SK-N-SH (cell line): ENCODE data around the gene SIRPB1. TPM values are rescaled to one million over a fixed set of nuclear protein-coding genes. Genes with fewer than 3 reads are reported as not detected.

Experiments used
- CTCF ChIA-PET: fragments of 300-600, 350-600 bp; formaldehyde crosslinking; extraction: SDS; loops from one replicate; lab custom pipeline; 2021; lab: Yijun Ruan, JAX
- POLR2A ChIA-PET: fragments of 350-600 bp; sonication (Branson Sonifier 250); formaldehyde crosslinking; extraction: SDS; loops from one replicate; lab custom pipeline; 2020; ENCODE audit warnings: antibody characterized with exemption, inconsistent platforms; lab: Yijun Ruan, JAX
- DNase-seq: peaks from one replicate; pipeline ENCODE4 v3.0.0; 2012
- H2AFZ ChIP-seq: fragments of 200-600 bp; sonication (generic); 2 replicates; pipeline ENCODE4 v1.8.1; 2016; ENCODE audit warnings: antibody characterized with exemption, mild to moderate bottlenecking, low read depth
- H3F3A ChIP-seq: fragments of 200-600 bp; sonication (generic); replicated peaks from 2 replicates; pipeline ENCODE3; 2016; ENCODE audit warnings: antibody characterized with exemption, mild to moderate bottlenecking; ENCODE audit not compliant: insufficient read depth
- H3K27ac ChIP-seq, 2 experiments: fragments of 200-500 bp in 1 of 2; fragments of 200-600 bp in 1 of 2; sonication (Bioruptor generic) in 1 of 2; sonication (generic), shearing (Covaris generic) in 1 of 2; 2 replicates each; pipeline versions ENCODE4 v1.5.1 to v1.6.1; 2014 to 2016; ENCODE audit warnings: low read depth in 2 of 2, inconsistent platforms in 1 of 2, low read length in 1 of 2, mild to moderate bottlenecking in 1 of 2, mixed read lengths in 1 of 2
- H3K27me3 ChIP-seq: fragments of 200-600 bp; sonication (generic), shearing (Covaris generic); 2 replicates; pipeline ENCODE4 v1.6.1; 2016; ENCODE audit warnings: mixed run types; ENCODE audit not compliant: insufficient read depth
- H3K36me3 ChIP-seq, 2 experiments: fragments of 200-500 bp in 1 of 2; fragments of 200-600 bp in 1 of 2; sonication (Bioruptor generic) in 1 of 2; sonication (generic) in 1 of 2; replicated peaks in 1 of 2; 2 replicates each; pipeline versions ENCODE3 to v1.5.1; 2014 to 2016; ENCODE audit warnings: low read length in 1 of 2, mild to moderate bottlenecking in 1 of 2; ENCODE audit not compliant: insufficient read depth in 2 of 2, control insufficient read depth in 1 of 2
- H3K4me1 ChIP-seq, 2 experiments: fragments of 200-500 bp in 1 of 2; fragments of 200-600 bp in 1 of 2; sonication (Bioruptor generic) in 1 of 2; sonication (generic), shearing (Covaris generic) in 1 of 2; 2 replicates each; pipeline versions ENCODE4 v1.5.1 to v1.6.1; 2014 to 2016; ENCODE audit warnings: low read depth in 1 of 2, low read length in 1 of 2, mixed run types in 1 of 2; ENCODE audit not compliant: insufficient read depth in 2 of 2, control insufficient read depth in 1 of 2
- H3K4me2 ChIP-seq: fragments of 200-600 bp; sonication (generic), shearing (Covaris generic); 2 replicates; pipeline ENCODE4 v1.6.1; 2017; ENCODE audit warnings: mixed run types
- H3K4me3 ChIP-seq, 2 experiments: fragments of 200-500 bp in 1 of 2; fragments of 200-600 bp in 1 of 2; sonication (Bioruptor generic) in 1 of 2; sonication (generic), shearing (Covaris generic) in 1 of 2; 2 replicates each; pipeline versions ENCODE4 v1.5.1 to v1.8.1; 2014 to 2016; ENCODE audit warnings: low read depth in 2 of 2, inconsistent platforms in 1 of 2, low read length in 1 of 2, mild to moderate bottlenecking in 1 of 2, mixed read lengths in 1 of 2, moderate library complexity in 1 of 2
- H3K79me2 ChIP-seq: fragments of 200-600 bp; sonication (generic); 2 replicates; pipeline ENCODE4 v1.8.1; 2017; ENCODE audit warnings: mild to moderate bottlenecking; ENCODE audit not compliant: insufficient read depth
- H3K9ac ChIP-seq: fragments of 200-600 bp; sonication (generic); 2 replicates; pipeline ENCODE4 v1.6.1; 2017; ENCODE audit warnings: mixed run types
- H3K9me2 ChIP-seq: fragments of 200-600 bp; sonication (generic); 2 replicates; pipeline ENCODE4 v1.6.1; 2017; ENCODE audit warnings: mixed run types
- H3K9me3 ChIP-seq: fragments of 200-600 bp; sonication (generic); 2 replicates; pipeline ENCODE4 v1.6.1; 2017; ENCODE audit warnings: mixed run types, mild to moderate bottlenecking, moderate library complexity
- H4K20me1 ChIP-seq: fragments of 200-600 bp; sonication (generic); 2 replicates; pipeline ENCODE4 v1.6.1; 2017; ENCODE audit warnings: mild to moderate bottlenecking, mixed run types; ENCODE audit not compliant: insufficient read depth
- CHD2 ChIP-seq: fragments of 150-350 bp; IDR thresholded peaks from 2 replicates; pipeline ENCODE4 v1.6.1; 2018; ENCODE audit warnings: low read length; ENCODE audit not compliant: partially characterized antibody
- EP300 ChIP-seq, 2 experiments: IDR thresholded peaks; 2 replicates each; pipeline versions ENCODE4 v1.4.0 to v1.6.1; 2012; ENCODE audit warnings: borderline replicate concordance in 1 of 2, low read depth in 1 of 2, low read length in 1 of 2
- FOXM1 ChIP-seq: IDR thresholded peaks from 2 replicates; pipeline ENCODE4 v1.4.0; 2012; ENCODE audit warnings: low read depth, mild to moderate bottlenecking
- MEF2A ChIP-seq: IDR thresholded peaks from 2 replicates; pipeline ENCODE4 v1.4.0; 2012; ENCODE audit warnings: low read depth, borderline replicate concordance
- MXI1 ChIP-seq: IDR thresholded peaks from 2 replicates; pipeline ENCODE4 v1.6.1; 2012; ENCODE audit warnings: mild to moderate bottlenecking, low read depth, low read length, improper control_type of control experiment
- NFIC ChIP-seq: IDR thresholded peaks from 2 replicates; pipeline ENCODE4 v1.4.0; 2012; ENCODE audit warnings: borderline replicate concordance
- NRF1 ChIP-seq: IDR thresholded peaks from 2 replicates; pipeline ENCODE4 v1.6.1; 2012; ENCODE audit warnings: low read depth, mild to moderate bottlenecking, low read length
- RAD21 ChIP-seq: IDR thresholded peaks from 2 replicates; pipeline ENCODE4 v1.6.1; 2012; ENCODE audit warnings: mild to moderate bottlenecking, low read length
- RXRA ChIP-seq: IDR thresholded peaks from 2 replicates; pipeline ENCODE4 v1.4.0; 2012; ENCODE audit warnings: low read depth, mild to moderate bottlenecking, borderline replicate concordance
- SIN3A ChIP-seq: IDR thresholded peaks from 2 replicates; pipeline ENCODE4 v1.6.1; 2012; ENCODE audit warnings: low read depth, mild to moderate bottlenecking, low read length, moderate library complexity, borderline replicate concordance
- SMC3 ChIP-seq: IDR thresholded peaks from 2 replicates; pipeline ENCODE4 v1.6.1; 2012; ENCODE audit warnings: low read depth, low read length, improper control_type of control experiment
- TCF12 ChIP-seq: IDR thresholded peaks from 2 replicates; pipeline ENCODE4 v1.4.0; 2012
- TEAD4 ChIP-seq: IDR thresholded peaks from 2 replicates; pipeline ENCODE4 v1.4.0; 2012; ENCODE audit warnings: mild to moderate bottlenecking, borderline replicate concordance; ENCODE audit not compliant: insufficient read depth
- WGBS: methylation state at CpG from one replicate; pipeline ENCODE4 v1.1.6; 2017; ENCODE audit warnings: low lambda C conversion rate; 5-methylcytosine and 5-hydroxymethylcytosine counted together
- polyA plus RNA-seq, 3 experiments: library from polyadenylated mRNA; depleted of rRNA; stranded (reverse); fragments of >200 nt; gene quantifications; 2 replicates each; pipeline ENCODE4 v1.2.3, GENCODE V29; 2012
- TF ChIP-seq, protein P1 (sequence below): IDR thresholded peaks from 2 replicates; pipeline ENCODE4; 2012
- TF ChIP-seq, protein P2 (sequence below): IDR thresholded peaks from 2 replicates; pipeline ENCODE4 v1.4.0; 2012; ENCODE audit warnings: low read depth, borderline replicate concordance
- TF ChIP-seq, protein P3 (sequence below): fragments of 200-600 bp; sonication (generic); IDR thresholded peaks from 2 replicates; pipeline ENCODE4 v1.6.1; 2017; ENCODE audit warnings: antibody characterized with exemption, mild to moderate bottlenecking, moderate library complexity
- TF ChIP-seq, protein P4 (sequence below): fragments of 150-350 bp; IDR thresholded peaks from 2 replicates; pipeline ENCODE4 v1.6.1; 2017; ENCODE audit warnings: antibody characterized with exemption, low read length, low read depth, borderline replicate concordance

The SIRPB1 gene
- polyA plus RNA-seq, 1 of the 3 experiments (the other 2 are of a cell fraction) = 0.53 TPM

DNA sequence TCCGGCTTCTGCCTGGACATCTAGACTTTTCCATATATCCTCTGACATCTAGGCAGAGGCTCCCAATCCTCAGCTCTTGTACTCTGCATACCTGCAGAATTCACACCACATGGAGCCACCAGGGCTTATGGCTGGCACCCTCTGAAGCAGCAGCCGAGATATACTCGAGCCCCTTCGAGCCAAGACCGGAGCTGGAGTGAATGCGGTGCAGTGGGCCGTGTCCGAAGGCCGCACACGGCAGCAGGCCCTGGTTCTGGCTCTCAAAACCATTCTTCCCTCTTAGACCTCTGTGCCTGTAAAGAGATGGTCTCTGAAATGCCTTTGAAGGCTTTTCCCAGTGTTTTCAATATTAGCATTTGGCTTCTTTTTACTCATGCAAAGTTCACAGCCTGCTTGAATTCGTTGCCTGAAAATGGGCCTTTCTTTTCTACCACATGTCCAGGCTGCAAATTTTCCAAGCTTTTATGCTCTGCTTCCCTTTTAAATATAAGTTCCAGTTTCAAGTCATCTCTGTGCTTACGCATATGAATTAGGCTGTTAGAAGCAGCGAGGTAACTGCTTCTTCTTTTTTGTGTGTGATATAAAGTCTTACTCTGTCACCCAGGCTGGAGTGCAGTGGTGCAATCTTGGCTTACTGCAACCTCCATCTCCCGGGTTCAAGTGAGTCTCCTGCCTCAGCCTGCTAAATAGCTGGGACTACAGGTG lies 3.8 kb upstream of the SIRPB1 start (continued):
- TF ChIP-seq, protein P1, sequence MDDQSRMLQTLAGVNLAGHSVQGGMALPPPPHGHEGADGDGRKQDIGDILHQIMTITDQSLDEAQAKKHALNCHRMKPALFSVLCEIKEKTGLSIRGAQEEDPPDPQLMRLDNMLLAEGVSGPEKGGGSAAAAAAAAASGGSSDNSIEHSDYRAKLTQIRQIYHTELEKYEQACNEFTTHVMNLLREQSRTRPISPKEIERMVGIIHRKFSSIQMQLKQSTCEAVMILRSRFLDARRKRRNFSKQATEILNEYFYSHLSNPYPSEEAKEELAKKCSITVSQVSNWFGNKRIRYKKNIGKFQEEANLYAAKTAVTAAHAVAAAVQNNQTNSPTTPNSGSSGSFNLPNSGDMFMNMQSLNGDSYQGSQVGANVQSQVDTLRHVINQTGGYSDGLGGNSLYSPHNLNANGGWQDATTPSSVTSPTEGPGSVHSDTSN = no peak
- TF ChIP-seq, protein P2, sequence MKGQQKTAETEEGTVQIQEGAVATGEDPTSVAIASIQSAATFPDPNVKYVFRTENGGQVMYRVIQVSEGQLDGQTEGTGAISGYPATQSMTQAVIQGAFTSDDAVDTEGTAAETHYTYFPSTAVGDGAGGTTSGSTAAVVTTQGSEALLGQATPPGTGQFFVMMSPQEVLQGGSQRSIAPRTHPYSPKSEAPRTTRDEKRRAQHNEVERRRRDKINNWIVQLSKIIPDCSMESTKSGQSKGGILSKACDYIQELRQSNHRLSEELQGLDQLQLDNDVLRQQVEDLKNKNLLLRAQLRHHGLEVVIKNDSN = no peak
- TF ChIP-seq, all 33 proteins: peak for 0

DNA sequence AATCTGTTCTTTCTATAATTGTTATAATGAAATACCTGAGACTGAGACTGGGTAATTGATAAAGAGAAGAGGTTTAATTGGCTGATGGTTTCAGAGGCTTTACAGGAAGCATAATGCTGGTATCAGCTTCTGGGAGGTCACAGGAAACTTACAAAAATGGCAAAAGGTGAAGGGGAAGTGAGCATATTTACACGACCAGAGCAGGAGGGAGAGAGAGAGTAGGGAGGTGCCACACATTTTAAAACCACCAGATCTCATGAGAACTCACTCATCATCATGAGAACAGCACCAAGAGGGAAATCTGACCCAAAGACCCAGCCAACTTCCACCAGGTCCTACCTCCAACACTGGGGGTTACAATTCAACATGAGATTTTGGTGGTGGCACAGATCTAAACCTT lies 2.6 kb upstream of the SIRPB1 start:
- H3K9ac ChIP-seq = no peak overlapping the region
- H3K27me3 ChIP-seq = no peaks in the 10 kb centered on the region
- no peak overlapping the region for H3K27ac ChIP-seq
- H3K36me3 ChIP-seq = no peaks in the 10 kb centered on the region
- no peak overlapping the region for H3K4me2 ChIP-seq
- no peak for DNase-seq
- no peaks in the 10 kb centered on the region for H3F3A ChIP-seq
- WGBS = 18% methylated on average over 1 of the region's 1 CpG
- H3K4me1 ChIP-seq = no peaks in the 10 kb centered on the region
- no peaks in the 10 kb centered on the region for H4K20me1 ChIP-seq
- ChIA-PET CTCF (no interaction called here), POLR2A (no interaction called here)
- no peak overlapping the region for H2AFZ ChIP-seq
- no peaks in the 10 kb centered on the region for H3K79me2 ChIP-seq
- H3K9me3 ChIP-seq = no peaks in the 10 kb centered on the region
- H3K4me3 ChIP-seq = no peak overlapping the region
- TF ChIP-seq TEAD4 (no peak), EP300 (IDR thresholded peaks at IDR 0.05; ENCODE audit: borderline replicate concordance in 1 of 2, low read depth in 1 of 2, low read length in 1 of 2) (no peak), RAD21 (no peak), MEF2A (no peak), NRF1 (no peak), SMC3 (no peak), FOXM1 (no peak), TCF12 (no peak), CHD2 (no peak), SIN3A (no peak), MXI1 (no peak), NFIC (no peak), RXRA (no peak)
- TF ChIP-seq, protein P3, sequence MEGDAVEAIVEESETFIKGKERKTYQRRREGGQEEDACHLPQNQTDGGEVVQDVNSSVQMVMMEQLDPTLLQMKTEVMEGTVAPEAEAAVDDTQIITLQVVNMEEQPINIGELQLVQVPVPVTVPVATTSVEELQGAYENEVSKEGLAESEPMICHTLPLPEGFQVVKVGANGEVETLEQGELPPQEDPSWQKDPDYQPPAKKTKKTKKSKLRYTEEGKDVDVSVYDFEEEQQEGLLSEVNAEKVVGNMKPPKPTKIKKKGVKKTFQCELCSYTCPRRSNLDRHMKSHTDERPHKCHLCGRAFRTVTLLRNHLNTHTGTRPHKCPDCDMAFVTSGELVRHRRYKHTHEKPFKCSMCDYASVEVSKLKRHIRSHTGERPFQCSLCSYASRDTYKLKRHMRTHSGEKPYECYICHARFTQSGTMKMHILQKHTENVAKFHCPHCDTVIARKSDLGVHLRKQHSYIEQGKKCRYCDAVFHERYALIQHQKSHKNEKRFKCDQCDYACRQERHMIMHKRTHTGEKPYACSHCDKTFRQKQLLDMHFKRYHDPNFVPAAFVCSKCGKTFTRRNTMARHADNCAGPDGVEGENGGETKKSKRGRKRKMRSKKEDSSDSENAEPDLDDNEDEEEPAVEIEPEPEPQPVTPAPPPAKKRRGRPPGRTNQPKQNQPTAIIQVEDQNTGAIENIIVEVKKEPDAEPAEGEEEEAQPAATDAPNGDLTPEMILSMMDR = no peak
- TF ChIP-seq, protein P4, sequence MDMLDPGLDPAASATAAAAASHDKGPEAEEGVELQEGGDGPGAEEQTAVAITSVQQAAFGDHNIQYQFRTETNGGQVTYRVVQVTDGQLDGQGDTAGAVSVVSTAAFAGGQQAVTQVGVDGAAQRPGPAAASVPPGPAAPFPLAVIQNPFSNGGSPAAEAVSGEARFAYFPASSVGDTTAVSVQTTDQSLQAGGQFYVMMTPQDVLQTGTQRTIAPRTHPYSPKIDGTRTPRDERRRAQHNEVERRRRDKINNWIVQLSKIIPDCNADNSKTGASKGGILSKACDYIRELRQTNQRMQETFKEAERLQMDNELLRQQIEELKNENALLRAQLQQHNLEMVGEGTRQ = no peak
- no peaks in the 10 kb centered on the region for H3K9me2 ChIP-seq
